Muscle of leg (tissue), 11 donors: Measurements from ENCODE around the gene MSANTD1. TPM values are rescaled to one million over a fixed set of nuclear protein-coding genes. Genes with fewer than 3 reads are reported as not detected.
A peak's percentile ranks its signal among the peaks of the same experiment; 100 is the strongest.
"Not testable (repeated sequence)": the region's sequence is repeated elsewhere in the genome, so short reads cannot be mapped to it uniquely, and the experiment has no call there.

Source experiments
- DNase-seq: peaks from one replicate; pipeline ENCODE4 v3.0.0; 2013
- H3K27ac ChIP-seq: one replicate; pipeline ENCODE4 v1.5.1; 2013; ENCODE audit warnings: mild to moderate bottlenecking, low read length, control low read depth
- H3K27me3 ChIP-seq: one replicate; pipeline ENCODE4 v1.6.1; 2013; ENCODE audit warnings: low read length; ENCODE audit not compliant: control insufficient read depth, insufficient read depth
- H3K36me3 ChIP-seq: one replicate; pipeline ENCODE4 v1.6.1; 2013; ENCODE audit warnings: low read length; ENCODE audit not compliant: control insufficient read depth, insufficient read depth
- H3K4me1 ChIP-seq: one replicate; pipeline ENCODE4 v1.6.1; 2013; ENCODE audit warnings: low read length; ENCODE audit not compliant: control insufficient read depth, insufficient read depth
- H3K4me3 ChIP-seq: one replicate; pipeline ENCODE4 v1.5.1; 2013; ENCODE audit warnings: low read length, control low read depth
- H3K9me3 ChIP-seq: replicated peaks from 2 replicates; pipeline ENCODE4 v1.6.1; 2013; ENCODE audit warnings: low read depth, low read length; ENCODE audit not compliant: control insufficient read depth
- WGBS: methylation state at CpG from one replicate; pipeline ENCODE4 v1.1.5; 2013; ENCODE audit warnings: missing lambda C conversion rate; ENCODE audit not compliant: insufficient coverage; 5-methylcytosine and 5-hydroxymethylcytosine counted together
- polyA plus RNA-seq, 8 donors: library from polyadenylated mRNA; unstranded; fragments of 120-200 nt; gene quantifications; one replicate each; pipeline versions ENCODE4 v1.2.1 to v1.2.3, GENCODE V29; 2013; ENCODE audit warnings: inconsistent platforms in 1 of 8, low replicate concordance in 1 of 8; ENCODE audit not compliant: insufficient read length in 8 of 8, insufficient read depth in 1 of 8
- total RNA-seq: library from RNA; stranded (reverse); fragments of 120-200 nt; gene quantifications from one replicate; pipeline ENCODE4 v1.2.4, GENCODE V29; 2013

The MSANTD1 gene
- total and polyA plus RNA-seq, 9 donors, result 0.25 to 0.89 (median 0.75) TPM

- Histone ChIP-seq H3K27me3 (no peaks in the 10 kb centered on the region), H3K9me3 (no peaks in the 10 kb centered on the region), H3K27ac (no peak overlapping the region), H3K36me3 (peaks cover 2% of the 10 kb centered on the region), H3K4me1 (peaks cover 42% of the 10 kb centered on the region), H3K4me3 (no peak overlapping the region)
- DNase-seq, result no peak
- WGBS, result 87% methylated on average over 3 of the region's 9 CpGs
These were observed 50.4 kb downstream of the MSANTD1 start for GRCh38 chr4:3299122-3299975.

GRCh38 chr4:3299976-3300671, 51.2 kb downstream of the MSANTD1 start:
- 66% methylated on average over 17 of the region's 19 CpGs for WGBS
- peaks cover 45% of the 10 kb centered on the region for H3K4me1 ChIP-seq
- no peak overlapping the region for H3K4me3 ChIP-seq
- no peak overlapping the region for H3K27ac ChIP-seq
- no peaks in the 10 kb centered on the region for H3K27me3 ChIP-seq
- peaks cover 2% of the 10 kb centered on the region for H3K36me3 ChIP-seq
- no peak for DNase-seq
- H3K9me3 ChIP-seq, result no peaks in the 10 kb centered on the region

GRCh38 chr4:3300882-3301281, 51.9 kb downstream of the MSANTD1 start:
- 79% methylated on average over 14 of the region's 15 CpGs for WGBS
- DNase-seq, H3K27ac ChIP-seq, H3K9me3 ChIP-seq, H3K4me3 ChIP-seq, H3K27me3 ChIP-seq, H3K36me3 ChIP-seq: not testable (repeated sequence)
- peaks cover 53% of the 10 kb centered on the region for H3K4me1 ChIP-seq

- WGBS, result 94% methylated on average over 9 of the region's 15 CpGs
- Histone ChIP-seq H3K27me3 (no peaks in the 10 kb centered on the region), H3K27ac (no peak overlapping the region), H3K4me3 (no peak overlapping the region), H3K4me1 (peaks cover 60% of the 10 kb centered on the region), H3K9me3 (no peaks in the 10 kb centered on the region), H3K36me3 (no peaks in the 10 kb centered on the region)
- no peak for DNase-seq
These were observed 52.7 kb downstream of the MSANTD1 start for GRCh38 chr4:3301450-3302172.

GRCh38 chr4:3302173-3302785, 53.3 kb downstream of the MSANTD1 start:
- Histone ChIP-seq H3K27ac (no peak overlapping the region), H3K4me3 (no peak overlapping the region), H3K9me3 (no peaks in the 10 kb centered on the region), H3K4me1 (peaks cover 60% of the 10 kb centered on the region), H3K36me3 (no peaks in the 10 kb centered on the region), H3K27me3 (no peaks in the 10 kb centered on the region)
- DNase-seq, result no peak
- WGBS, result 68% methylated on average over 16 of the region's 17 CpGs

GRCh38 chr4:3302786-3303564, 54.0 kb downstream of the MSANTD1 start:
- no peak for DNase-seq
- Histone ChIP-seq H3K36me3 (no peaks in the 10 kb centered on the region), H3K27me3 (no peaks in the 10 kb centered on the region), H3K27ac (no peak overlapping the region), H3K4me3 (no peak overlapping the region), H3K4me1 (peaks cover 66% of the 10 kb centered on the region), H3K9me3 (no peaks in the 10 kb centered on the region)
- 65% methylated on average over 16 of the region's 16 CpGs for WGBS

GRCh38 chr4:3303565-3303824, 54.5 kb downstream of the MSANTD1 start:
- no CpG with 5 or more reads among the region's 2 CpGs for WGBS

GRCh38 chr4:3303923-3304710, 55.2 kb downstream of the MSANTD1 start:
- Histone ChIP-seq H3K36me3 (no peaks in the 10 kb centered on the region), H3K27me3 (no peaks in the 10 kb centered on the region), H3K4me3 (no peak overlapping the region), H3K4me1 (peaks cover 65% of the 10 kb centered on the region), H3K9me3 (no peaks in the 10 kb centered on the region), H3K27ac (peak overlapping the region; percentile 54)
- no peak for DNase-seq
- WGBS, result 22% methylated on average over 5 of the region's 15 CpGs

More at GRCh38 chr4:3303565-3303824, 54.5 kb downstream of the MSANTD1 start:
- peaks cover 66% of the 10 kb centered on the region for H3K4me1 ChIP-seq
- H3K9me3 ChIP-seq, result no peaks in the 10 kb centered on the region
- H3K4me3 ChIP-seq, result no peak overlapping the region
- H3K36me3 ChIP-seq, result no peaks in the 10 kb centered on the region
- no peak for DNase-seq
- H3K27ac ChIP-seq, result no peak overlapping the region
- H3K27me3 ChIP-seq, result no peaks in the 10 kb centered on the region
